ENCODE data around the gene PROK1.

The PROK1 gene

DNA sequence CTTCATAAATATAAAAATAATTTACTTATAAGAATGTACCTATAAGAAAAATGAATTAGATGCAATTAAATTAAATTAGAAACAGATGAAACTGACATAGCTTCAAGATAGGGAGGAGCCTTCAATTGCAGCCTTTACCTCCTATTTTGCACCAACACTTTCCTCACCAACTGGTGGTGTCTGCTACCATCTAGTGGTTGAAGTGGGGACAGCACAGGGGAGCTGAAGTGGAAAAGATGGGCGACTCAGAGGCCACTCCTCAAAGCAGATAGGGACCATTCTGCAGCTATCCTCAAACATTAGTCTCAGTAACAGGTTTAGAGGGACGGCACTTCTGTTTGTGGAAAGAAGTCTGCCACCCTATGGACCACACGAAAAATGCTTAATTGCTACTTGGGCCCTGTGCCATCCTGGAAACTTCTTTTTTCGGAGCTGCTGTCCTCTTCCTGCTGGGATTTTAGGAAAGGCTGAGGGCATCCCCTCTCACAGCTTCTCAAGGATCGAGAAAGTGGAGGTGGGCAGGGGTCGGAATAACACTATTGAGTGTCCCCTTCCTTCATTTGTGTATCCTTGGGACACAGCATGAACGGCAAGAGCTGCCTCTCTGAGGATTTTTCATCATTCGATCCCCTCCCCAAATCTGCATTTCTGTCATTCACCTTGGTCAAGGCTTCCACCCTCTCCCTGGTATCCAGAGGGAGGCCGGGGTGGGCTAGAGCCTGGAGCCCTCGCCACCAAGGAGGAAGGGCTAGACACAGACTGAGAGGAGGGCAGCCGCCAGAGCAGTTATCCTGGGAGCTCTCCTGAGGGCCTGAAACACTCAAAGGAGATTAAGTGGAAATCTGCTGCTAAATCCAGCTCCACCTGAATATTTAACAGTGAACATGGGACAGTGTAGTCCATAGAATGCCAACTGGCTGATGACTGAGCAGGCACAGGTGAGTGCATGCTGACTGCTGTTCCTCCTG is 9.6 kb downstream of the PROK1 start:
- TF ChIP-seq, protein P1, sequence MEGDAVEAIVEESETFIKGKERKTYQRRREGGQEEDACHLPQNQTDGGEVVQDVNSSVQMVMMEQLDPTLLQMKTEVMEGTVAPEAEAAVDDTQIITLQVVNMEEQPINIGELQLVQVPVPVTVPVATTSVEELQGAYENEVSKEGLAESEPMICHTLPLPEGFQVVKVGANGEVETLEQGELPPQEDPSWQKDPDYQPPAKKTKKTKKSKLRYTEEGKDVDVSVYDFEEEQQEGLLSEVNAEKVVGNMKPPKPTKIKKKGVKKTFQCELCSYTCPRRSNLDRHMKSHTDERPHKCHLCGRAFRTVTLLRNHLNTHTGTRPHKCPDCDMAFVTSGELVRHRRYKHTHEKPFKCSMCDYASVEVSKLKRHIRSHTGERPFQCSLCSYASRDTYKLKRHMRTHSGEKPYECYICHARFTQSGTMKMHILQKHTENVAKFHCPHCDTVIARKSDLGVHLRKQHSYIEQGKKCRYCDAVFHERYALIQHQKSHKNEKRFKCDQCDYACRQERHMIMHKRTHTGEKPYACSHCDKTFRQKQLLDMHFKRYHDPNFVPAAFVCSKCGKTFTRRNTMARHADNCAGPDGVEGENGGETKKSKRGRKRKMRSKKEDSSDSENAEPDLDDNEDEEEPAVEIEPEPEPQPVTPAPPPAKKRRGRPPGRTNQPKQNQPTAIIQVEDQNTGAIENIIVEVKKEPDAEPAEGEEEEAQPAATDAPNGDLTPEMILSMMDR (IDR thresholded peaks at IDR 0.05; ENCODE audit: low read depth, low read length) = peak; percentile 90
- TF ChIP-seq, protein P2, sequence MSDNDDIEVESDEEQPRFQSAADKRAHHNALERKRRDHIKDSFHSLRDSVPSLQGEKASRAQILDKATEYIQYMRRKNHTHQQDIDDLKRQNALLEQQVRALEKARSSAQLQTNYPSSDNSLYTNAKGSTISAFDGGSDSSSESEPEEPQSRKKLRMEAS (IDR thresholded peaks at IDR 0.05; ENCODE audit: low read depth, low read length) = no peak
- H3K4me3 ChIP-seq (ENCODE audit: low read depth, low read length) = no peak overlapping the region
- DNase-seq (ENCODE audit: low read depth) = peak; percentile 80

DNA sequence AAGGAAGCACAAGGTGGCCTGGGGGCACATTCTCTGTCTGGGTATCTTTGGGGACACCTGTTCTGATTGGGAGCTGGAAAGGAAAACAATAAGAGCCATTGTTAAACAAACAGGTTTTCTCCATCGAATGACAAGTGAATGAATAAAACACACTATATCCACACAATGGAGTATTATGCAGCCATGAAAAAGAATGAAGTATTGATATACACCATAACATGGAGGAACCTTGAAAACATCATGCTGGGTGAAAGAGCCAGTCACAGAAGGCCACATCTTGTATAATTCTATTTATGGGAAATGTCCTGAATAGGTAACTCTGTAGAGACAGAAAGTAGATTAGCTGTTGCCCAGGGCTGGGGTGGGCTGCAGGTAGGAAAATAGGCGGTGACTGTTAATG is 11.1 kb downstream of the PROK1 start:
- TF ChIP-seq, protein P1 (IDR thresholded peaks at IDR 0.05; ENCODE audit: low read depth, low read length) = no peak
- TF ChIP-seq, protein P2 (IDR thresholded peaks at IDR 0.05; ENCODE audit: low read depth, low read length) = no peak
- no peak for TF ChIP-seq POLR2A (IDR thresholded peaks at IDR 0.05; ENCODE audit: extremely low read depth, insufficient read length)
- TF ChIP-seq MYC (IDR thresholded peaks at IDR 0.05; ENCODE audit: low read depth, low read length) = no peak
- H3K4me3 ChIP-seq (ENCODE audit: low read depth, low read length) = no peak overlapping the region
- no peak for DNase-seq (ENCODE audit: low read depth)

DNA sequence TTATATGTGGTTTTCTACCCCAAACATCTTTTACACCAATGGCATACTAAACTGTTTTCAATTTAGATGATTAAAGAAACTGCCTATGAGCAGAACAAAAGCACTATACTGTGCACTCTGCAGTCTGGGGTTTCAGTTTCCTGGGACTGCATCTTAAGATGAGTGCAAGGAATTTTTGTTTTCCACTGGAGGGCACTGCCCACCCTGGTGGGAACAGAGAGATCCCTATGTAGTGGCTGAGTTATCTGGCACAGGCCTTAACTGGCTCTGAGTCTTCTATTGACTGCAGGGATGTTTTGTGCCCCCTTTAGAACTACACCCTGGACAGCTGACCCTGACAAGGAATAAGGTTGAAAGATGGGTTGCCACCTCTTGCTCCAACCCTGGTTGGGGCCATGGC is 12.0 kb downstream of the PROK1 start:
- H3K4me3 ChIP-seq (ENCODE audit: low read depth, low read length) = no peak overlapping the region
- TF ChIP-seq, protein P2 (IDR thresholded peaks at IDR 0.05; ENCODE audit: low read depth, low read length) = no peak
- no peak for TF ChIP-seq POLR2A (IDR thresholded peaks at IDR 0.05; ENCODE audit: extremely low read depth, insufficient read length)
- TF ChIP-seq MYC (IDR thresholded peaks at IDR 0.05; ENCODE audit: low read depth, low read length) = no peak
- TF ChIP-seq, protein P1 (IDR thresholded peaks at IDR 0.05; ENCODE audit: low read depth, low read length) = no peak
- DNase-seq (ENCODE audit: low read depth) = no peak

DNA sequence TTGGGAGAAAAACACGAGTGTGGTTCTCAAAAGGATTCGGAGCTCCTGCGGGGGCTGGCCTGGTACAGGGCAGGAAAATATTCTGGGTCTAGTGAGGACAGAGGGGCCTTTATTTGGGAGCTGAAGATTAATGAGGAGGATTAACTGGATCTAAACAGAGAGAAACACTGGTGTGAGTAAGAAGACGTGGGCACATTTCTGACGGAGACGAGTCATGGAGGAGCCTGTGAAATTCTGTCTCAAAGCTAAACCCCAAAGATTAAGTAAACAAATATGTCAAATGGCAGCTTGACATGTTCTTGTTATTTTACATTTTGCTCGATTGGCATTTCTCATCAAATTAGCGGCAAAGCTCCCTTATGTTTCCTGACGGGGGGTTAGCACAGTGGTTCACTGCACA is 12.8 kb downstream of the PROK1 start:
- H3K4me3 ChIP-seq (ENCODE audit: low read depth, low read length) = no peak overlapping the region
- TF ChIP-seq, protein P1 (IDR thresholded peaks at IDR 0.05; ENCODE audit: low read depth, low read length) = no peak
- TF ChIP-seq MYC (IDR thresholded peaks at IDR 0.05; ENCODE audit: low read depth, low read length) = no peak
- TF ChIP-seq, protein P2 (IDR thresholded peaks at IDR 0.05; ENCODE audit: low read depth, low read length) = no peak
- TF ChIP-seq POLR2A (IDR thresholded peaks at IDR 0.05; ENCODE audit: extremely low read depth, insufficient read length) = no peak
- no peak for DNase-seq (ENCODE audit: low read depth)

DNA sequence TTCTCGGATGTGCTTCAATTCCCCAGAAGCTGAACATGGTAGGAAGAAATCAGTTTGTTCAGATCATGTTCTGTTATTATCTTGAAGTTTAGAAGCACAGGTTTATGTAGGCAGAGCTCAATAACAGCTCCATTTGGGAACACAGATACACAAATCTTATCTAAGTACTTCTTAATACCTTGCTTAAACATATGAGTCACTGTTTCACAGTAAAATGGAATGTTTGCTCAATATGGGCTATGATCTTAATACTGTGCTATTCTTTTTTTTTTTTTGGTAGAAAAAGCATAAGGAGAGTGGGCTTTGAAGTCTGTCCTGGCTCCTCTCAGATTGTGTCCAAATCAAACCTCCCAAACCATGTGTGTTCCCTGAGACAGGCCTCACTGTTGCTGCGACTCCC is 13.4 kb downstream of the PROK1 start:
- no peak overlapping the region for H3K4me3 ChIP-seq (ENCODE audit: low read depth, low read length)
- TF ChIP-seq MYC (IDR thresholded peaks at IDR 0.05; ENCODE audit: low read depth, low read length) (no peak), POLR2A (IDR thresholded peaks at IDR 0.05; ENCODE audit: extremely low read depth, insufficient read length) (no peak)
- TF ChIP-seq, protein P2 (IDR thresholded peaks at IDR 0.05; ENCODE audit: low read depth, low read length) = no peak
- TF ChIP-seq, protein P1 (IDR thresholded peaks at IDR 0.05; ENCODE audit: low read depth, low read length) = no peak
- DNase-seq (ENCODE audit: low read depth) = no peak
